ENCODE results near the gene EPHA5. TPM values are rescaled to one million over a fixed set of nuclear protein-coding genes. Genes with fewer than 3 reads are reported as not detected.

Gene EPHA5
- total and polyA plus RNA-seq, 4 donors, result 0.02 to 0.15 (median 0.11) TPM; not detected in 1

GRCh38 chr4:65580551-65580950, 89.7 kb downstream of the EPHA5 start:
- Histone ChIP-seq H3K27ac (ENCODE audit: low read depth in 1 of 2, low read length in 1 of 2) (no peak overlapping the region), H3K27me3 (ENCODE audit: control insufficient read depth in 3 of 3, insufficient read depth in 3 of 3, low read length in 2 of 3) (no peaks in the 10 kb centered on the region), H3K9ac (ENCODE audit: insufficient read depth in 1 of 2, low read length in 2 of 2) (no peak overlapping the region), H3K36me3 (ENCODE audit: control insufficient read depth in 4 of 4, insufficient read depth in 4 of 4, low read length in 4 of 4) (no peaks in the 10 kb centered on the region), H3K4me3 (no peak overlapping the region), H3K4me1 (ENCODE audit: control insufficient read depth in 5 of 5, insufficient read depth in 5 of 5, low read length in 5 of 5) (no peaks in the 10 kb centered on the region), H3K9me3 (ENCODE audit: control insufficient read depth in 4 of 4, insufficient read depth in 3 of 4, low read length in 3 of 4) (no peaks in the 10 kb centered on the region)
- ATAC-seq (ENCODE audit: insufficient read depth, low FRiP score) (no peak), DNase-seq (peak in 1 of 3 donors; percentile 0)
- TF ChIP-seq CTCF (IDR thresholded peaks at IDR 0.05; ENCODE audit: control extremely low read depth, extremely low read depth), result no peak
- WGBS, 2 donors, result 71 to 88% methylated on average over 1 of the region's 1 CpG

GRCh38 chr4:65566473-65566872, 103.8 kb downstream of the EPHA5 start:
- 78% methylated on average over 2 of the region's 2 CpGs for WGBS, 2 donors
- Histone ChIP-seq H3K27ac (ENCODE audit: low read depth in 1 of 2, low read length in 1 of 2) (no peak overlapping the region), H3K4me1 (ENCODE audit: control insufficient read depth in 5 of 5, insufficient read depth in 5 of 5, low read length in 5 of 5) (no peaks in the 10 kb centered on the region), H3K36me3 (ENCODE audit: control insufficient read depth in 4 of 4, insufficient read depth in 4 of 4, low read length in 4 of 4) (no peaks in the 10 kb centered on the region), H3K4me3 (no peak overlapping the region), H3K27me3 (ENCODE audit: control insufficient read depth in 3 of 3, insufficient read depth in 3 of 3, low read length in 2 of 3) (no peaks in the 10 kb centered on the region), H3K9ac (ENCODE audit: insufficient read depth in 1 of 2, low read length in 2 of 2) (no peak overlapping the region), H3K9me3 (ENCODE audit: control insufficient read depth in 4 of 4, insufficient read depth in 3 of 4, low read length in 3 of 4) (no peaks in the 10 kb centered on the region)
- ATAC-seq (ENCODE audit: insufficient read depth, low FRiP score), result no peak
- DNase-seq, result no peak
- no peak for TF ChIP-seq CTCF (IDR thresholded peaks at IDR 0.05; ENCODE audit: control extremely low read depth, extremely low read depth)

GRCh38 chr4:65561164-65561563, 109.1 kb downstream of the EPHA5 start:
- Histone ChIP-seq H3K4me1 (ENCODE audit: control insufficient read depth in 5 of 5, insufficient read depth in 5 of 5, low read length in 5 of 5) (no peaks in the 10 kb centered on the region), H3K9me3 (ENCODE audit: control insufficient read depth in 4 of 4, insufficient read depth in 3 of 4, low read length in 3 of 4) (no peaks in the 10 kb centered on the region), H3K36me3 (ENCODE audit: control insufficient read depth in 4 of 4, insufficient read depth in 4 of 4, low read length in 4 of 4) (no peaks in the 10 kb centered on the region), H3K27ac (ENCODE audit: low read depth in 1 of 2, low read length in 1 of 2) (no peak overlapping the region), H3K27me3 (ENCODE audit: control insufficient read depth in 3 of 3, insufficient read depth in 3 of 3, low read length in 2 of 3) (no peaks in the 10 kb centered on the region), H3K4me3 (no peak overlapping the region), H3K9ac (ENCODE audit: insufficient read depth in 1 of 2, low read length in 2 of 2) (no peak overlapping the region)
- no peak for ATAC-seq (ENCODE audit: insufficient read depth, low FRiP score)
- 34 to 41% methylated on average over 2 of the region's 2 CpGs for WGBS, 2 donors
- no peak for TF ChIP-seq CTCF (IDR thresholded peaks at IDR 0.05; ENCODE audit: control extremely low read depth, extremely low read depth)
- DNase-seq, result no peak

GRCh38 chr4:65559270-65559669, 111.0 kb downstream of the EPHA5 start:
- H3K27me3 ChIP-seq (ENCODE audit: control insufficient read depth in 3 of 3, insufficient read depth in 3 of 3, low read length in 2 of 3), result no peaks in the 10 kb centered on the region
- WGBS, 2 donors, result 25 to 38% methylated on average over 4 of the region's 4 CpGs
- no peaks in the 10 kb centered on the region for H3K4me1 ChIP-seq (ENCODE audit: control insufficient read depth in 5 of 5, insufficient read depth in 5 of 5, low read length in 5 of 5)
- DNase-seq (no peak), ATAC-seq (ENCODE audit: insufficient read depth, low FRiP score) (no peak)
- H3K36me3 ChIP-seq (ENCODE audit: control insufficient read depth in 4 of 4, insufficient read depth in 4 of 4, low read length in 4 of 4), result no peaks in the 10 kb centered on the region
- no peak overlapping the region for H3K9ac ChIP-seq (ENCODE audit: insufficient read depth in 1 of 2, low read length in 2 of 2)
- no peak for TF ChIP-seq CTCF (IDR thresholded peaks at IDR 0.05; ENCODE audit: control extremely low read depth, extremely low read depth)
- H3K4me3 ChIP-seq, result no peak overlapping the region
- H3K9me3 ChIP-seq (ENCODE audit: control insufficient read depth in 4 of 4, insufficient read depth in 3 of 4, low read length in 3 of 4), result no peaks in the 10 kb centered on the region
- H3K27ac ChIP-seq (ENCODE audit: low read depth in 1 of 2, low read length in 1 of 2), result no peak overlapping the region
